GM12878 (cell line): ENCODE data around the gene TNPO2. TPM values are rescaled to one million over a fixed set of nuclear protein-coding genes. Genes with fewer than 3 reads are reported as not detected.

Experiments
- ATAC-seq: fragments of 200-7000 bp; cut with Tn5 transposase; 3 replicates; pipeline ENCODE4 v1.9.1; 2020; ENCODE audit warnings: mild to moderate bottlenecking, moderate library complexity
- BruUV-seq: library from RNA; stranded (reverse); fragments of 400-500 nt; replicated peaks from 2 replicates; lab custom pipeline; 2021; lab: Mats Ljungman, UMichigan
- CTCF ChIA-PET: fragments of 300-600 bp; sonication (Branson Sonifier 250); formaldehyde crosslinking; extraction: SDS; loops from one replicate; lab custom pipeline; 2021; ENCODE audit warnings: inconsistent platforms; lab: Yijun Ruan, JAX
- POLR2A ChIA-PET: fragments of 350-600 bp; formaldehyde crosslinking; extraction: SDS; loops from one replicate; lab custom pipeline; 2021; ENCODE audit warnings: inconsistent platforms; lab: Charles Lee
- RAD21 ChIA-PET: fragments of 300-600 bp; sonication (Branson Sonifier 250); formaldehyde crosslinking; loops from one replicate; lab custom pipeline; 2023; ENCODE audit warnings: antibody characterized with exemption; ENCODE audit not compliant: unreplicated experiment; lab: Charles Lee
- SMC1A ChIA-PET: fragments of 300-600 bp; sonication (Branson Sonifier 250); formaldehyde crosslinking; loops from one replicate; lab custom pipeline; 2023; ENCODE audit not compliant: unreplicated experiment, uncharacterized antibody; lab: Charles Lee
- DNase-seq: peaks from one replicate; pipeline ENCODE4 v3.0.0-alpha.2; 2011; ENCODE audit warnings: low read depth, low spot score
- FAIRE-seq: peaks from 3 replicates; lab custom pipeline; 2011; peaks lifted over from hg19 to GRCh38; lab: Jason Lieb, UNC
- H2AFZ ChIP-seq: 2 replicates; pipeline ENCODE4 v1.6.0; 2011; ENCODE audit warnings: low read depth, low read length, control low read depth; ENCODE audit not compliant: control insufficient read depth
- H3K27ac ChIP-seq: 2 replicates; pipeline ENCODE4 v1.5.1; 2011; ENCODE audit warnings: control low read depth; ENCODE audit not compliant: control insufficient read depth, insufficient read depth
- H3K27me3 ChIP-seq, 2 experiments: replicated peaks in 1 of 2; 2 replicates each; pipeline versions ENCODE4 v1.6.0 to v1.6.1; 2011; ENCODE audit warnings: low read length in 1 of 2; ENCODE audit not compliant: control insufficient read depth in 2 of 2, insufficient read depth in 2 of 2
- H3K36me3 ChIP-seq, 2 experiments: 2 replicates each; pipeline ENCODE4 v1.5.1; 2011; ENCODE audit warnings: low read length in 1 of 2; ENCODE audit not compliant: control insufficient read depth in 2 of 2, insufficient read depth in 2 of 2
- H3K4me1 ChIP-seq: 2 replicates; pipeline ENCODE4 v1.6.1; 2011; ENCODE audit warnings: mild to moderate bottlenecking, low read length, moderate library complexity, mixed read lengths; ENCODE audit not compliant: control insufficient read depth, insufficient read depth
- H3K4me2 ChIP-seq: 2 replicates; pipeline ENCODE4 v1.6.0; 2011; ENCODE audit warnings: control low read depth; ENCODE audit not compliant: control insufficient read depth, insufficient read depth
- H3K4me3 ChIP-seq: fragments of 200-600 bp; sonication (generic); 2 replicates; pipeline ENCODE4 v1.5.1; 2016
- H3K79me2 ChIP-seq: 2 replicates; pipeline ENCODE4 v1.6.0; 2011; ENCODE audit warnings: low read length; ENCODE audit not compliant: control insufficient read depth, insufficient read depth
- H3K9ac ChIP-seq: 2 replicates; pipeline ENCODE4 v1.8.0; 2011; ENCODE audit warnings: low read length, control low read depth, mixed read lengths; ENCODE audit not compliant: control insufficient read depth, insufficient read depth
- H3K9me3 ChIP-seq: replicated peaks from 3 replicates; pipeline ENCODE4 v1.5.1; 2011; ENCODE audit warnings: mild to moderate bottlenecking, low read length; ENCODE audit not compliant: control insufficient read depth, insufficient read depth
- H4K20me1 ChIP-seq: 2 replicates; pipeline ENCODE4 v1.6.0; 2011; ENCODE audit not compliant: control insufficient read depth, insufficient read depth
- ATF2 ChIP-seq: IDR thresholded peaks from 2 replicates; pipeline ENCODE4 v1.6.1; 2012; ENCODE audit warnings: low read length, inconsistent platforms
- IRF3 ChIP-seq: fragments of 450-650 bp; IDR thresholded peaks from 2 replicates; pipeline ENCODE4 v1.6.1; 2014; ENCODE audit warnings: mild to moderate bottlenecking
- JUNB ChIP-seq: IDR thresholded peaks from 2 replicates; pipeline ENCODE4 v1.6.1; 2016; ENCODE audit warnings: antibody characterized with exemption, mild to moderate bottlenecking
- NBN ChIP-seq: fragments of 450-650 bp; IDR thresholded peaks from 2 replicates; pipeline ENCODE4 v1.6.1; 2016
- NFXL1 ChIP-seq: fragments of 450-650 bp; IDR thresholded peaks from 2 replicates; pipeline ENCODE4 v1.6.1; 2017; ENCODE audit warnings: antibody characterized with exemption, mild to moderate bottlenecking, borderline replicate concordance
- SPI1 ChIP-seq: IDR thresholded peaks from 2 replicates; pipeline ENCODE4 v1.6.1; 2011; ENCODE audit warnings: low read depth, mild to moderate bottlenecking, low read length, moderate library complexity, borderline replicate concordance; ENCODE audit not compliant: insufficient read depth
- TBL1XR1 ChIP-seq: IDR thresholded peaks from 2 replicates; pipeline ENCODE4 v1.6.1; 2012; ENCODE audit warnings: low read depth, low read length, improper control_type of control experiment
- TCF7 ChIP-seq: IDR thresholded peaks from 2 replicates; pipeline ENCODE4 v1.6.1; 2014; ENCODE audit warnings: antibody characterized with exemption, borderline replicate concordance
- WGBS: methylation state at CpG from one replicate; pipeline ENCODE4 v1.1.6; 2016; ENCODE audit warnings: low lambda C conversion rate; ENCODE audit not compliant: insufficient replicate concordance, insufficient coverage; ENCODE audit errors: missing lambda C conversion rate; 5-methylcytosine and 5-hydroxymethylcytosine counted together
- in situ Hi-C: fragments of 300-500 bp; cut with MboI; formaldehyde crosslinking; loops from 9 replicates; pipeline ENCODE4 v1.14.3; 2018; ENCODE audit warnings: mixed read lengths
- intact Hi-C: fragments of 100-400 bp; cut with micrococcal nuclease; formaldehyde crosslinking; loops from one replicate; pipeline ENCODE4 v1.14.2; 2022; ENCODE audit not compliant: unreplicated experiment
- polyA plus RNA-seq, 11 experiments: library from polyadenylated mRNA; depleted of rRNA in 4 of 11; unstranded in 6 of 11; stranded (reverse) in 5 of 11; fragments of >200 nt; fragmentation: Nextera tagmentation in 4 of 11; fragmentation: Illumina TruSeq in 1 of 11; extraction: Ambion mirVana in 4 of 11; extraction: Trizol in 1 of 11; gene quantifications; 1 replicate in 1 of 11; 2 replicates in 10 of 11; pipeline versions ENCODE4 v1.2.1 to v1.2.3, GENCODE V29; 2011 to 2016; ENCODE audit warnings: inconsistent platforms in 2 of 11, missing spikeins in 2 of 11, low read depth in 1 of 11
- total RNA-seq, 4 experiments: library from RNA; depleted of rRNA in 3 of 4; stranded (reverse); fragments of >200 nt in 3 of 4; fragmentation: Illumina TruSeq in 1 of 4; extraction: Trizol in 1 of 4; gene quantifications; 2 replicates each; pipeline versions ENCODE4 v1.2.1 to v1.2.3, GENCODE V29; 2013 to 2021
- TF ChIP-seq, protein P1 (sequence below): fragments of 450-650 bp; IDR thresholded peaks from 2 replicates; pipeline ENCODE4 v1.6.1; 2016; ENCODE audit warnings: mild to moderate bottlenecking, moderate library complexity, borderline replicate concordance
- TF ChIP-seq, protein P2 (sequence below): fragments of 450-650 bp; formaldehyde crosslinking; IDR thresholded peaks from 2 replicates; pipeline ENCODE4 v1.5.0; 2022; ENCODE audit warnings: mild to moderate bottlenecking, missing genetic modification characterization
- TF ChIP-seq, protein P3 (sequence below): IDR thresholded peaks from 2 replicates; pipeline ENCODE4 v1.6.1; 2012; ENCODE audit warnings: low read depth, low read length, improper control_type of control experiment

Gene TNPO2
- total and polyA plus RNA-seq, 10 of the 15 experiments (the other 5 are each of a cell fraction or from before 2014, with no cell fraction given) = 5.5 to 99.7 (median 29.6) TPM

DNA sequence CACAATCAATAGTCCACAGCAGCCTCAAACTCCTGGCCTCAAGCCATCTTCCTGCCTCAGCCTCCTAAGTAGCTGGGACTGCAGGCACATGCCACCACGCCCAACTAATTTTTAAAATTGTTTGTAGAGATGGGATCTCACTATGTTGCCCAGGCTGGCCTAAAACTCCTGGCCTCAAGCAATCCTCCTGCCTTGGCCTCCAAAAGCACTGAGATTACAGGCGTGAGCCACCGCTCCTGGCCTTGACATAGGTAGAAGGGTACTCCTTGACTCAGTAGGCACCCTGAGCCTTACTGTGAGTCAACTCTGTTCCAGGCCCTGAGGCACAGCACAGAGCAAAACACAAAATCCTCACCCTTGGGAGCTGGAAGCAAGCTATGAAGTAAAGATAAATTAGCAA lies 7.8 kb downstream of the TNPO2 start:
- WGBS = 100% methylated on average over 3 of the region's 3 CpGs
- in situ Hi-C loops = no loop called here
- BruUV-seq = no TSS peak
- FAIRE-seq (no peak), ATAC-seq (no peak), DNase-seq (no peak)
- no peaks in the 10 kb centered on the region for H3K27me3 ChIP-seq
- peaks cover 26% of the 10 kb centered on the region for H3K79me2 ChIP-seq
- no peak overlapping the region for H2AFZ ChIP-seq
- SMC1A ChIA-PET = no interaction called here
- CTCF ChIA-PET = interaction anchor here (1.2 to 3.2 kb wide), 6 partner anchors 17 to 132 kb away, joined by 4 to 27 read pairs (median 14); partner anchors contain the start of gene TRIR
- 0 out of 2 replicates have a peak, but pooled peaks cover 4% of the 10 kb centered on the region for H3K4me1 ChIP-seq
- no peaks in the 10 kb centered on the region; the same call in 1 of the 2 replicates for H4K20me1 ChIP-seq
- intact Hi-C loops = no loop called here
- no peak overlapping the region for H3K27ac ChIP-seq
- H3K9me3 ChIP-seq = no peaks in the 10 kb centered on the region
- TF ChIP-seq, protein P1, sequence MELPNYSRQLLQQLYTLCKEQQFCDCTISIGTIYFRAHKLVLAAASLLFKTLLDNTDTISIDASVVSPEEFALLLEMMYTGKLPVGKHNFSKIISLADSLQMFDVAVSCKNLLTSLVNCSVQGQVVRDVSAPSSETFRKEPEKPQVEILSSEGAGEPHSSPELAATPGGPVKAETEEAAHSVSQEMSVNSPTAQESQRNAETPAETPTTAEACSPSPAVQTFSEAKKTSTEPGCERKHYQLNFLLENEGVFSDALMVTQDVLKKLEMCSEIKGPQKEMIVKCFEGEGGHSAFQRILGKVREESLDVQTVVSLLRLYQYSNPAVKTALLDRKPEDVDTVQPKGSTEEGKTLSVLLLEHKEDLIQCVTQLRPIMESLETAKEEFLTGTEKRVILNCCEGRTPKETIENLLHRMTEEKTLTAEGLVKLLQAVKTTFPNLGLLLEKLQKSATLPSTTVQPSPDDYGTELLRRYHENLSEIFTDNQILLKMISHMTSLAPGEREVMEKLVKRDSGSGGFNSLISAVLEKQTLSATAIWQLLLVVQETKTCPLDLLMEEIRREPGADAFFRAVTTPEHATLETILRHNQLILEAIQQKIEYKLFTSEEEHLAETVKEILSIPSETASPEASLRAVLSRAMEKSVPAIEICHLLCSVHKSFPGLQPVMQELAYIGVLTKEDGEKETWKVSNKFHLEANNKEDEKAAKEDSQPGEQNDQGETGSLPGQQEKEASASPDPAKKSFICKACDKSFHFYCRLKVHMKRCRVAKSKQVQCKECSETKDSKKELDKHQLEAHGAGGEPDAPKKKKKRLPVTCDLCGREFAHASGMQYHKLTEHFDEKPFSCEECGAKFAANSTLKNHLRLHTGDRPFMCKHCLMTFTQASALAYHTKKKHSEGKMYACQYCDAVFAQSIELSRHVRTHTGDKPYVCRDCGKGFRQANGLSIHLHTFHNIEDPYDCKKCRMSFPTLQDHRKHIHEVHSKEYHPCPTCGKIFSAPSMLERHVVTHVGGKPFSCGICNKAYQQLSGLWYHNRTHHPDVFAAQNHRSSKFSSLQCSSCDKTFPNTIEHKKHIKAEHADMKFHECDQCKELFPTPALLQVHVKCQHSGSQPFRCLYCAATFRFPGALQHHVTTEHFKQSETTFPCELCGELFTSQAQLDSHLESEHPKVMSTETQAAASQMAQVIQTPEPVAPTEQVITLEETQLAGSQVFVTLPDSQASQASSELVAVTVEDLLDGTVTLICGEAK = no peak
- no peak for TF ChIP-seq TCF7
- TF ChIP-seq, protein P2, sequence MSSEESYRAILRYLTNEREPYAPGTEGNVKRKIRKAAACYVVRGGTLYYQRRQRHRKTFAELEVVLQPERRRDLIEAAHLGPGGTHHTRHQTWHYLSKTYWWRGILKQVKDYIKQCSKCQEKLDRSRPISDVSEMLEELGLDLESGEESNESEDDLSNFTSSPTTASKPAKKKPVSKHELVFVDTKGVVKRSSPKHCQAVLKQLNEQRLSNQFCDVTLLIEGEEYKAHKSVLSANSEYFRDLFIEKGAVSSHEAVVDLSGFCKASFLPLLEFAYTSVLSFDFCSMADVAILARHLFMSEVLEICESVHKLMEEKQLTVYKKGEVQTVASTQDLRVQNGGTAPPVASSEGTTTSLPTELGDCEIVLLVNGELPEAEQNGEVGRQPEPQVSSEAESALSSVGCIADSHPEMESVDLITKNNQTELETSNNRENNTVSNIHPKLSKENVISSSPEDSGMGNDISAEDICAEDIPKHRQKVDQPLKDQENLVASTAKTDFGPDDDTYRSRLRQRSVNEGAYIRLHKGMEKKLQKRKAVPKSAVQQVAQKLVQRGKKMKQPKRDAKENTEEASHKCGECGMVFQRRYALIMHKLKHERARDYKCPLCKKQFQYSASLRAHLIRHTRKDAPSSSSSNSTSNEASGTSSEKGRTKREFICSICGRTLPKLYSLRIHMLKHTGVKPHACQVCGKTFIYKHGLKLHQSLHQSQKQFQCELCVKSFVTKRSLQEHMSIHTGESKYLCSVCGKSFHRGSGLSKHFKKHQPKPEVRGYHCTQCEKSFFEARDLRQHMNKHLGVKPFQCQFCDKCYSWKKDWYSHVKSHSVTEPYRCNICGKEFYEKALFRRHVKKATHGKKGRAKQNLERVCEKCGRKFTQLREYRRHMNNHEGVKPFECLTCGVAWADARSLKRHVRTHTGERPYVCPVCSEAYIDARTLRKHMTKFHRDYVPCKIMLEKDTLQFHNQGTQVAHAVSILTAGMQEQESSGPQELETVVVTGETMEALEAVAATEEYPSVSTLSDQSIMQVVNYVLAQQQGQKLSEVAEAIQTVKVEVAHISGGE (CRISPR knock-in tag) = no peak
- TF ChIP-seq SPI1 = no peak
- TF ChIP-seq NBN = no peak
- TF ChIP-seq TBL1XR1 = no peak
- no peak for TF ChIP-seq NFXL1
- TF ChIP-seq, protein P3, sequence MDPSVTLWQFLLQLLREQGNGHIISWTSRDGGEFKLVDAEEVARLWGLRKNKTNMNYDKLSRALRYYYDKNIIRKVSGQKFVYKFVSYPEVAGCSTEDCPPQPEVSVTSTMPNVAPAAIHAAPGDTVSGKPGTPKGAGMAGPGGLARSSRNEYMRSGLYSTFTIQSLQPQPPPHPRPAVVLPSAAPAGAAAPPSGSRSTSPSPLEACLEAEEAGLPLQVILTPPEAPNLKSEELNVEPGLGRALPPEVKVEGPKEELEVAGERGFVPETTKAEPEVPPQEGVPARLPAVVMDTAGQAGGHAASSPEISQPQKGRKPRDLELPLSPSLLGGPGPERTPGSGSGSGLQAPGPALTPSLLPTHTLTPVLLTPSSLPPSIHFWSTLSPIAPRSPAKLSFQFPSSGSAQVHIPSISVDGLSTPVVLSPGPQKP = no peak
- no peak for TF ChIP-seq IRF3
- no peak for TF ChIP-seq JUNB
- no peak for TF ChIP-seq ATF2
- peaks cover 21 to 34% of the 10 kb centered on the region in 2 experiments for H3K36me3 ChIP-seq
- H3K4me3 ChIP-seq = no peak overlapping the region
- RAD21 ChIA-PET = interaction anchor here (0.6 to 2.2 kb wide), 3 partner anchors 44 to 249 kb away, joined by 3 to 7 read pairs (median 3); no protein-coding TSS in a partner anchor
- POLR2A ChIA-PET = interaction anchor here (0.7 to 0.8 kb wide), 2 partner anchors 39 to 128 kb away, joined by 3 to 5 read pairs; no protein-coding TSS in a partner anchor
- H3K4me2 ChIP-seq = no peak overlapping the region
- H3K9ac ChIP-seq = no peak overlapping the region
